ENCODE results near the gene CES2. TPM values are rescaled to one million over a fixed set of nuclear protein-coding genes. Genes with fewer than 3 reads are reported as not detected.

CES2 gene
- total and polyA plus RNA-seq, 10 of the 15 experiments (the other 5 are each of a cell fraction or from before 2014, with no cell fraction given) = 1.6 to 33.7 (median 21.0) TPM

DNA sequence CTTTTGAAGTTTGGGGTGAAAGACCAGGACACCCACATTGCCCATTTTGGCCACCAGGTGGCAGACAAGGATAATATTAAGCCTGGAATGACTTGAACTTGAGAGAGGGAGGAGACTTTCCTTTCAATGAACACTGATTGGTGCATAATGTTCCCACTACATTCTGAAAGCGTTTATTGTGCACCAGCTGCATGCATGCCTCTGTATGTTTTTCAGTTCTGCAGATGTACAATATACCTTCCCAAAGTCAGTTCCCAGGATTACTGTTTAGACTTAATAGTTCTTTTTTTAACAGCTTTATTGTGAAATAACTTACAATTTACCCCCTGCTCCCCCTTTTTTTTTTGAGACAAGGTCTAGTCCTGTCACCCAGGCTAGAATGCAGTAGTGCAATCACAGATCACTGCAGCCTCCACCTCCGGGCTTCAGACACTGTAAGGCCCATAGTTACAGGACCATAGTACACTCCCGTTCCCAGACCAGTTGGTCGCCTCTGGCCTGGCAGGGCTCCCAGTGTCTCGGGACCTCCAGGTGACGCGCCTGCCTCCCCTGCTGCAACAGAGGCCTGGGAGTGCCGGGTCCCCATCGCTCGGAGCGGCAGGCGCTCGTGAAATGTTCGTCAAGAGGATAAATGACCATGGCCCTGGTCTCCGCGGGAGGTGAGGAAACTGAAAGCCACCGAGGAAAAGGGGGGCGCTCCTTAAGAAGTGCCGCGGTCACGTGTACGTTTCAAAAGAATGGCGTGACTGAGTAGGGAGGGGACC lies 12.2 kb downstream of the CES2 start (continued):
- TF ChIP-seq, protein P1, sequence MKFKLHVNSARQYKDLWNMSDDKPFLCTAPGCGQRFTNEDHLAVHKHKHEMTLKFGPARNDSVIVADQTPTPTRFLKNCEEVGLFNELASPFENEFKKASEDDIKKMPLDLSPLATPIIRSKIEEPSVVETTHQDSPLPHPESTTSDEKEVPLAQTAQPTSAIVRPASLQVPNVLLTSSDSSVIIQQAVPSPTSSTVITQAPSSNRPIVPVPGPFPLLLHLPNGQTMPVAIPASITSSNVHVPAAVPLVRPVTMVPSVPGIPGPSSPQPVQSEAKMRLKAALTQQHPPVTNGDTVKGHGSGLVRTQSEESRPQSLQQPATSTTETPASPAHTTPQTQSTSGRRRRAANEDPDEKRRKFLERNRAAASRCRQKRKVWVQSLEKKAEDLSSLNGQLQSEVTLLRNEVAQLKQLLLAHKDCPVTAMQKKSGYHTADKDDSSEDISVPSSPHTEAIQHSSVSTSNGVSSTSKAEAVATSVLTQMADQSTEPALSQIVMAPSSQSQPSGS (IDR thresholded peaks at IDR 0.05; ENCODE audit: low read length) = no peak
- TF ChIP-seq TCF3 (IDR thresholded peaks at IDR 0.05; ENCODE audit: borderline replicate concordance, insufficient read depth, low read depth, low read length) (no peak), EZH2 (IDR thresholded peaks at IDR 0.05; ENCODE audit: borderline replicate concordance, control insufficient read depth, low read depth, low read length) (no peak), RAD21 (IDR thresholded peaks at IDR 0.05; ENCODE audit: insufficient read depth, low read depth, low read length) (peak; percentile 81), FOS (IDR thresholded peaks at IDR 0.05; ENCODE audit: borderline replicate concordance, extremely low read depth, insufficient read length) (no peak), SUZ12 (IDR thresholded peaks at IDR 0.05; ENCODE audit: unreplicated experiment) (no peak), RAD51 (IDR thresholded peaks at IDR 0.05) (peak; percentile 37; the same call in 1 of the 2 replicates), IRF4 (IDR thresholded peaks at IDR 0.05; ENCODE audit: low read depth, low read length) (0 out of 2 replicates have a peak, but pooled peaks have one; percentile 32), ATF7 (IDR thresholded peaks at IDR 0.05; ENCODE audit: low read depth) (0 out of 2 replicates have a peak, but pooled peaks have one; percentile 11), POLR2AphosphoS5 (IDR thresholded peaks at IDR 0.05; ENCODE audit: low read length) (no peak), GABPA (IDR thresholded peaks at IDR 0.05; ENCODE audit: low read depth) (no peak), ZNF217 (IDR thresholded peaks at IDR 0.05) (no peak), CEBPB (IDR thresholded peaks at IDR 0.05; ENCODE audit: borderline replicate concordance in 1 of 2, low read depth in 2 of 2, low read length in 2 of 2) (no peak), CHD1 (IDR thresholded peaks at IDR 0.05; ENCODE audit: low read depth, low read length) (no peak), KDM1A (IDR thresholded peaks at IDR 0.05; ENCODE audit: borderline replicate concordance) (no peak), BACH1 (IDR thresholded peaks at IDR 0.05; ENCODE audit: borderline replicate concordance) (no peak), ZZZ3 (IDR thresholded peaks at IDR 0.05; ENCODE audit: control insufficient read depth, insufficient read length, low read depth) (no peak), HDAC6 (IDR thresholded peaks at IDR 0.05; ENCODE audit: unreplicated experiment) (no peak), EGR1 (IDR thresholded peaks at IDR 0.05; ENCODE audit: borderline replicate concordance in 1 of 2, low read depth in 2 of 2, low read length in 2 of 2) (no peak), JUNB (IDR thresholded peaks at IDR 0.05) (no peak), LARP7 (IDR thresholded peaks at IDR 0.05) (peak; percentile 37; the same call in 1 of the 2 replicates), SMC3 (IDR thresholded peaks at IDR 0.05; ENCODE audit: borderline replicate concordance, low read length) (peak; percentile 70), ZNF622 (IDR thresholded peaks at IDR 0.05) (no peak)
- TF ChIP-seq, protein P2, sequence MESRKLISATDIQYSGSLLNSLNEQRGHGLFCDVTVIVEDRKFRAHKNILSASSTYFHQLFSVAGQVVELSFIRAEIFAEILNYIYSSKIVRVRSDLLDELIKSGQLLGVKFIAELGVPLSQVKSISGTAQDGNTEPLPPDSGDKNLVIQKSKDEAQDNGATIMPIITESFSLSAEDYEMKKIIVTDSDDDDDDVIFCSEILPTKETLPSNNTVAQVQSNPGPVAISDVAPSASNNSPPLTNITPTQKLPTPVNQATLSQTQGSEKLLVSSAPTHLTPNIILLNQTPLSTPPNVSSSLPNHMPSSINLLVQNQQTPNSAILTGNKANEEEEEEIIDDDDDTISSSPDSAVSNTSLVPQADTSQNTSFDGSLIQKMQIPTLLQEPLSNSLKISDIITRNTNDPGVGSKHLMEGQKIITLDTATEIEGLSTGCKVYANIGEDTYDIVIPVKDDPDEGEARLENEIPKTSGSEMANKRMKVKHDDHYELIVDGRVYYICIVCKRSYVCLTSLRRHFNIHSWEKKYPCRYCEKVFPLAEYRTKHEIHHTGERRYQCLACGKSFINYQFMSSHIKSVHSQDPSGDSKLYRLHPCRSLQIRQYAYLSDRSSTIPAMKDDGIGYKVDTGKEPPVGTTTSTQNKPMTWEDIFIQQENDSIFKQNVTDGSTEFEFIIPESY (IDR thresholded peaks at IDR 0.05) = no peak
- TF ChIP-seq, protein P3, sequence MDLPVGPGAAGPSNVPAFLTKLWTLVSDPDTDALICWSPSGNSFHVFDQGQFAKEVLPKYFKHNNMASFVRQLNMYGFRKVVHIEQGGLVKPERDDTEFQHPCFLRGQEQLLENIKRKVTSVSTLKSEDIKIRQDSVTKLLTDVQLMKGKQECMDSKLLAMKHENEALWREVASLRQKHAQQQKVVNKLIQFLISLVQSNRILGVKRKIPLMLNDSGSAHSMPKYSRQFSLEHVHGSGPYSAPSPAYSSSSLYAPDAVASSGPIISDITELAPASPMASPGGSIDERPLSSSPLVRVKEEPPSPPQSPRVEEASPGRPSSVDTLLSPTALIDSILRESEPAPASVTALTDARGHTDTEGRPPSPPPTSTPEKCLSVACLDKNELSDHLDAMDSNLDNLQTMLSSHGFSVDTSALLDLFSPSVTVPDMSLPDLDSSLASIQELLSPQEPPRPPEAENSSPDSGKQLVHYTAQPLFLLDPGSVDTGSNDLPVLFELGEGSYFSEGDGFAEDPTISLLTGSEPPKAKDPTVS (IDR thresholded peaks at IDR 0.05; ENCODE audit: low read depth, low read length) = no peak
- TF ChIP-seq, protein P4, sequence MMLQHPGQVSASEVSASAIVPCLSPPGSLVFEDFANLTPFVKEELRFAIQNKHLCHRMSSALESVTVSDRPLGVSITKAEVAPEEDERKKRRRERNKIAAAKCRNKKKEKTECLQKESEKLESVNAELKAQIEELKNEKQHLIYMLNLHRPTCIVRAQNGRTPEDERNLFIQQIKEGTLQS (IDR thresholded peaks at IDR 0.05; ENCODE audit: borderline replicate concordance, extremely low read depth, low read depth, low read length) = no peak; the same call in 1 of the 2 replicates
